Breast epithelium (tissue), 3 donors: ENCODE data around the gene CLDN18.

ENCODE experiments used
- POLR2A ChIP-seq: fragments of 450-650 bp; IDR thresholded peaks from one replicate; pipeline ENCODE4 v1.6.1; 2016; ENCODE audit warnings: antibody characterized with exemption, mild to moderate bottlenecking, moderate library complexity
- TF ChIP-seq, protein P1 (sequence below), 3 donors: fragments of 450-650 bp; IDR thresholded peaks; one replicate each; pipeline ENCODE4 v1.5.1; 2016 to 2017; ENCODE audit warnings: antibody characterized with exemption in 3 of 3, mild to moderate bottlenecking in 3 of 3, moderate library complexity in 3 of 3

DNA sequence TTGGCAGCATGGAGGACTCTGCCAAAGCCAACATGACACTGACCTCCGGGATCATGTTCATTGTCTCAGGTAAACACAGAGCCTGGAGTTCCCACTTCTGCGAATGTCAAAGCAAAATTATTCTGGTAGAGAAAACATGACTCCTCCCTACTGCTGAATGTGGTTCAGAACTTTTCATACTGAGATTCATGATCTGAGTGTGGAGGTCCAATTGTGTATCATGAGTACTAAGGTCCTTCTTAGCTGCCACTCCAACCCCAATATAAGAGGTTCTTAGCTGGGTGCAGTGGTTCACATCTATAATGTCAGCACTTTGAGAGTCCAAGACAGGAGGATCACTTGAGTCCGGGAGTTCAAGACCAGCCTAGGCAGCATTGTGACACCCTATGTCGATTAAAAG is 13.8 kb downstream of the CLDN18 start:
- TF ChIP-seq, protein P1, sequence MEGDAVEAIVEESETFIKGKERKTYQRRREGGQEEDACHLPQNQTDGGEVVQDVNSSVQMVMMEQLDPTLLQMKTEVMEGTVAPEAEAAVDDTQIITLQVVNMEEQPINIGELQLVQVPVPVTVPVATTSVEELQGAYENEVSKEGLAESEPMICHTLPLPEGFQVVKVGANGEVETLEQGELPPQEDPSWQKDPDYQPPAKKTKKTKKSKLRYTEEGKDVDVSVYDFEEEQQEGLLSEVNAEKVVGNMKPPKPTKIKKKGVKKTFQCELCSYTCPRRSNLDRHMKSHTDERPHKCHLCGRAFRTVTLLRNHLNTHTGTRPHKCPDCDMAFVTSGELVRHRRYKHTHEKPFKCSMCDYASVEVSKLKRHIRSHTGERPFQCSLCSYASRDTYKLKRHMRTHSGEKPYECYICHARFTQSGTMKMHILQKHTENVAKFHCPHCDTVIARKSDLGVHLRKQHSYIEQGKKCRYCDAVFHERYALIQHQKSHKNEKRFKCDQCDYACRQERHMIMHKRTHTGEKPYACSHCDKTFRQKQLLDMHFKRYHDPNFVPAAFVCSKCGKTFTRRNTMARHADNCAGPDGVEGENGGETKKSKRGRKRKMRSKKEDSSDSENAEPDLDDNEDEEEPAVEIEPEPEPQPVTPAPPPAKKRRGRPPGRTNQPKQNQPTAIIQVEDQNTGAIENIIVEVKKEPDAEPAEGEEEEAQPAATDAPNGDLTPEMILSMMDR (IDR thresholded peaks at IDR 0.05), result no peak
- TF ChIP-seq POLR2A, result no peak
